Jurkat, Clone E6-1 (cell line): Measurements from ENCODE around the gene IKZF3. TPM values are rescaled to one million over a fixed set of nuclear protein-coding genes. Genes with fewer than 3 reads are reported as not detected.
"Not testable (repeated sequence)": the region's sequence is repeated elsewhere in the genome, so short reads cannot be mapped to it uniquely, and the experiment has no call there.

Experiments
- DNase-seq: peaks from one replicate; pipeline ENCODE4 v3.0.0-alpha.2; 2011; ENCODE audit warnings: low read depth, low spot score
- H3K4me3 ChIP-seq: 2 replicates; pipeline ENCODE4 v1.5.1; 2011; ENCODE audit warnings: mild to moderate bottlenecking, low read length, control low read depth, moderate library complexity
- polyA plus RNA-seq: library from polyadenylated mRNA; unstranded; fragments of >200 nt; gene quantifications from one replicate; pipeline ENCODE4 v1.2.1, GENCODE V29; 2012; ENCODE audit warnings: missing spikeins; ENCODE audit not compliant: insufficient read length, insufficient read depth

Gene IKZF3
- polyA plus RNA-seq: 1.2 TPM

- H3K4me3 ChIP-seq: peak within 1 kb of the TSS; percentile 48
- DNase-seq: peak; percentile 17
Observed at GRCh38 chr17:39863918-39864746, at the start of gene IKZF3. TSS of gene IKZF3 (minus strand) at chr17:39864312. CDS start at chr17:39864126, 186 bp downstream.

- H3K4me3 ChIP-seq: no peak overlapping the region
- DNase-seq: no peak
Observed at GRCh38 chr17:39908789-39909352, 44.8 kb upstream of the IKZF3 start.

GRCh38 chr17:39904990-39905288 is 40.8 kb upstream of the IKZF3 start:
- DNase-seq: no peak
- no peak overlapping the region for H3K4me3 ChIP-seq

- DNase-seq: no peak
- H3K4me3 ChIP-seq: no peak overlapping the region
Observed at GRCh38 chr17:39903158-39903884, 39.2 kb upstream of the IKZF3 start.

GRCh38 chr17:39902027-39902426 is 37.9 kb upstream of the IKZF3 start:
- not testable (repeated sequence) for DNase-seq

GRCh38 chr17:39899215-39899614 is 35.1 kb upstream of the IKZF3 start:
- no peak overlapping the region for H3K4me3 ChIP-seq
- no peak for DNase-seq

More at GRCh38 chr17:39902027-39902426, 37.9 kb upstream of the IKZF3 start:
- H3K4me3 ChIP-seq: not testable (repeated sequence)

GRCh38 chr17:39898088-39898487 is 34.0 kb upstream of the IKZF3 start:
- DNase-seq: no peak
- H3K4me3 ChIP-seq: no peak overlapping the region

- DNase-seq: no peak
Observed at GRCh38 chr17:39894681-39895376, 30.7 kb upstream of the IKZF3 start.

GRCh38 chr17:39889200-39889599 is 25.1 kb upstream of the IKZF3 start:
- no peak for DNase-seq
- H3K4me3 ChIP-seq: no peak overlapping the region

More at GRCh38 chr17:39894681-39895376, 30.7 kb upstream of the IKZF3 start:
- H3K4me3 ChIP-seq: no peak overlapping the region

GRCh38 chr17:39887078-39887477 is 23.0 kb upstream of the IKZF3 start:
- no peak for DNase-seq
- no peak overlapping the region for H3K4me3 ChIP-seq

GRCh38 chr17:39886102-39886501 is 22.0 kb upstream of the IKZF3 start:
- not testable (repeated sequence) for H3K4me3 ChIP-seq

GRCh38 chr17:39872751-39873150 is 8.6 kb upstream of the IKZF3 start:
- H3K4me3 ChIP-seq: no peak overlapping the region
- no peak for DNase-seq

More at GRCh38 chr17:39886102-39886501, 22.0 kb upstream of the IKZF3 start:
- not testable (repeated sequence) for DNase-seq

GRCh38 chr17:39871801-39872200 is 7.7 kb upstream of the IKZF3 start:
- DNase-seq: no peak
- H3K4me3 ChIP-seq: no peak overlapping the region

GRCh38 chr17:39870776-39871175 is 6.7 kb upstream of the IKZF3 start:
- no peak overlapping the region for H3K4me3 ChIP-seq
- no peak for DNase-seq

GRCh38 chr17:39868554-39868942 is 4.4 kb upstream of the IKZF3 start:
- no peak overlapping the region for H3K4me3 ChIP-seq
- DNase-seq: no peak

- DNase-seq: no peak
- no peak within 1 kb of the TSS for H3K4me3 ChIP-seq
Observed at GRCh38 chr17:39867880-39868553, 3.9 kb upstream of the IKZF3 start, which contains the start of gene ZPBP2. TSS of gene ZPBP2 (plus strand) at chr17:39868202. CDS start at chr17:39868355, 153 bp downstream.

GRCh38 chr17:39867084-39867879 is 3.2 kb upstream of the IKZF3 start:
- no peak for DNase-seq
- H3K4me3 ChIP-seq: no peak overlapping the region
